ENCODE data around the gene AAGAB.

AAGAB gene

GRCh38 chr15:67185621-67186225, 68.7 kb downstream of the AAGAB start:
- Histone ChIP-seq H3K27me3 (ENCODE audit: control insufficient read depth in 5 of 5, insufficient read depth in 4 of 5, low read length in 5 of 5) (no peaks in the 10 kb centered on the region), H3K27ac (ENCODE audit: low read depth, low read length) (peak overlapping the region; percentile 96), H3K9me3 (ENCODE audit: control insufficient read depth in 5 of 5, low read length in 5 of 5) (no peaks in the 10 kb centered on the region), H3K9ac (ENCODE audit: low read length in 5 of 5) (peak overlapping the region in 1 of 5 donors; percentile 12), H3K4me3 (ENCODE audit: low read depth in 1 of 5, low read length in 5 of 5) (no peak overlapping the region), H3K36me3 (ENCODE audit: control insufficient read depth in 5 of 5, insufficient read depth in 5 of 5, low read length in 5 of 5) (peaks cover 2 to 57% (median 47%) of the 10 kb centered on the region in 5 donors), H3K4me1 (ENCODE audit: control insufficient read depth in 5 of 5, insufficient read depth in 5 of 5, low read length in 5 of 5) (peaks cover 21 to 75% (median 54%) of the 10 kb centered on the region in 5 donors)

- no peaks in the 10 kb centered on the region for H3K9me3 ChIP-seq (ENCODE audit: control insufficient read depth in 5 of 5, low read length in 5 of 5)
- peaks cover 2 to 57% (median 40%) of the 10 kb centered on the region in 5 donors for H3K36me3 ChIP-seq (ENCODE audit: control insufficient read depth in 5 of 5, insufficient read depth in 5 of 5, low read length in 5 of 5)
- H3K27me3 ChIP-seq (ENCODE audit: control insufficient read depth in 5 of 5, insufficient read depth in 4 of 5, low read length in 5 of 5): no peaks in the 10 kb centered on the region
- peaks cover 21 to 69% (median 50%) of the 10 kb centered on the region in 5 donors for H3K4me1 ChIP-seq (ENCODE audit: control insufficient read depth in 5 of 5, insufficient read depth in 5 of 5, low read length in 5 of 5)
- H3K27ac ChIP-seq (ENCODE audit: low read depth, low read length): no peak overlapping the region
- H3K4me3 ChIP-seq (ENCODE audit: low read depth in 1 of 5, low read length in 5 of 5): no peak overlapping the region
- H3K9ac ChIP-seq (ENCODE audit: low read length in 5 of 5): no peak overlapping the region
Measured at GRCh38 chr15:67185051-67185450, 69.4 kb downstream of the AAGAB start.

DNA sequence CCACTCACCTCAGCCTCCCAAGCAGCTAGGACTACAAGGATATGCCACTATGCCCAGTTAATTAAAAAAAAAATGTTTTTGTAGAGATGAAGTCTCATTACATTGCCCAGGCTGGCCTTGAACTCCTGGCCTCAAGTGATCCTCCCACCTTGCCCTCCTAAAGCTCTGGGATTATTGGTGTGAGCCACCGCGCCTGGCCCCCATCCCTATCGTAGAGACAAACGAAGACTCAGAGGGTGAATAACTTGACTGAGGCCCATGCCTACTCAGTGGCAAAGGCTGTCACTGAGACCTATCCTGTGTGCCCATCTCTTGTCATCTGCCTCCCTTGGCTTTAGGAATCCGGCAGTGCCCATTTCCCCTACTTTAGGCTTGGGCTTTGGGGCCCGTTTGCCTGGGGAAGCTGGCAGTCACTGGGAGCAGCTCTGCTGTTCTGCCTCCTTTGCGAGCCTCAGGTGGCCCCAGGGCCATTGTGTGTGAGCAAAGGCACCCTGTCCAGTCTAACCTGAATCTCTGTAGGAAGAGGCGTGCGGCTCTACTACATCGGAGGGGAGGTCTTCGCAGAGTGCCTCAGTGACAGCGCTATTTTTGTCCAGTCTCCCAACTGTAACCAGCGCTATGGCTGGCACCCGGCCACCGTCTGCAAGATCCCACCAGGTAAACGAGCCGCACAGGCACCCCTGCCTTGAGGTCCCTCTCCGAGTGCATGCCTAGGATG, 70.1 kb downstream of the AAGAB start:
- H3K4me3 ChIP-seq (ENCODE audit: low read depth in 1 of 5, low read length in 5 of 5): no peak overlapping the region

DNA sequence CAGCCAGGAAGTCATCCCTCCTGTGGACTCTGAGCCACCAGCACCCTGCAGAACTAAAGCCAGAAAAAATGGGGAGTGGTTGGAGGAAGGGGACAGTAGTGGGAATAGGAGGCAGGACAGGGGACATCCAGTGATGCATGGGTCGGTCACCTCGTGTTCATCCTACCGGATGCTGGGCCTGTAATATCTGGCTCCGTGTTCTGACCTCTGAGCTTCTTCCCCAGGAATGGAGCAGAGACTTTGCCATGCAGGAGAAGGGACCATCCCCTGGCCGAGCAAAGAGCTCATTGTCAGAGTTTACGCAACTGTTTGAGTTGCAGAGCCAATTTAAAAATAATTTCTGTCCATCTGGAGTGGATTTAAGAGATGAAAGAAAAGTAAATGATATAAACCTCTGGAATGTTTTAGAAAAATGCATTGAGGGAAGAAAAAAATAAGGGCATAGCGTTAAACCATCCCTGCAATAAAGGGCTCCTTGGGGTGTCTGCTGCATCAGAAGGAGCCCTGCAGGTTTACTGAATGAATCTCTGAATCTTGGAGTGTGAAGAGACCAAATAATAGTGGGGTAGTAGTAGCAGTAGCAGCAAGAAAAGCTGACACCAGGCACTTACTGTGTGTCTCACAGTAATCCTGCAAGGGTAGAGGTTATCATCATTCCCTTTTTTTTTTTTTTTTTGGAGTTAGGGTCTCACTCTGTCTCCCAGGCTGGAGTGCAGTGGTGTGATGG, 70.9 kb downstream of the AAGAB start:
- Histone ChIP-seq H3K36me3 (ENCODE audit: control insufficient read depth in 5 of 5, insufficient read depth in 5 of 5, low read length in 5 of 5) (peaks cover 2 to 61% (median 43%) of the 10 kb centered on the region in 5 donors), H3K27ac (ENCODE audit: low read depth, low read length) (no peak overlapping the region), H3K9ac (ENCODE audit: low read length in 5 of 5) (no peak overlapping the region), H3K4me1 (ENCODE audit: control insufficient read depth in 5 of 5, insufficient read depth in 5 of 5, low read length in 5 of 5) (peaks cover 13 to 56% (median 38%) of the 10 kb centered on the region in 5 donors), H3K4me3 (ENCODE audit: low read depth in 1 of 5, low read length in 5 of 5) (no peak overlapping the region), H3K9me3 (ENCODE audit: control insufficient read depth in 5 of 5, low read length in 5 of 5) (no peaks in the 10 kb centered on the region), H3K27me3 (ENCODE audit: control insufficient read depth in 5 of 5, insufficient read depth in 4 of 5, low read length in 5 of 5) (no peaks in the 10 kb centered on the region)

More for the DNA sequence above, 70.1 kb downstream of the AAGAB start:
- Histone ChIP-seq H3K36me3 (ENCODE audit: control insufficient read depth in 5 of 5, insufficient read depth in 5 of 5, low read length in 5 of 5) (peaks cover 2 to 57% (median 41%) of the 10 kb centered on the region in 5 donors), H3K9ac (ENCODE audit: low read length in 5 of 5) (no peak overlapping the region), H3K9me3 (ENCODE audit: control insufficient read depth in 5 of 5, low read length in 5 of 5) (no peaks in the 10 kb centered on the region), H3K27ac (ENCODE audit: low read depth, low read length) (no peak overlapping the region), H3K4me1 (ENCODE audit: control insufficient read depth in 5 of 5, insufficient read depth in 5 of 5, low read length in 5 of 5) (peaks cover 18 to 62% (median 45%) of the 10 kb centered on the region in 5 donors), H3K27me3 (ENCODE audit: control insufficient read depth in 5 of 5, insufficient read depth in 4 of 5, low read length in 5 of 5) (no peaks in the 10 kb centered on the region)

GRCh38 chr15:67181221-67181639, 73.2 kb downstream of the AAGAB start:
- H3K27ac ChIP-seq (ENCODE audit: low read depth, low read length): no peak overlapping the region
- H3K9ac ChIP-seq (ENCODE audit: low read length in 5 of 5): no peak overlapping the region
- no peaks in the 10 kb centered on the region for H3K9me3 ChIP-seq (ENCODE audit: control insufficient read depth in 5 of 5, low read length in 5 of 5)
- H3K4me1 ChIP-seq (ENCODE audit: control insufficient read depth in 5 of 5, insufficient read depth in 5 of 5, low read length in 5 of 5): peaks cover 12 to 53% (median 29%) of the 10 kb centered on the region in 5 donors
- no peak overlapping the region for H3K4me3 ChIP-seq (ENCODE audit: low read depth in 1 of 5, low read length in 5 of 5)
- no peaks in the 10 kb centered on the region for H3K27me3 ChIP-seq (ENCODE audit: control insufficient read depth in 5 of 5, insufficient read depth in 4 of 5, low read length in 5 of 5)
- peaks cover 2 to 59% (median 39%) of the 10 kb centered on the region in 5 donors for H3K36me3 ChIP-seq (ENCODE audit: control insufficient read depth in 5 of 5, insufficient read depth in 5 of 5, low read length in 5 of 5)

DNA sequence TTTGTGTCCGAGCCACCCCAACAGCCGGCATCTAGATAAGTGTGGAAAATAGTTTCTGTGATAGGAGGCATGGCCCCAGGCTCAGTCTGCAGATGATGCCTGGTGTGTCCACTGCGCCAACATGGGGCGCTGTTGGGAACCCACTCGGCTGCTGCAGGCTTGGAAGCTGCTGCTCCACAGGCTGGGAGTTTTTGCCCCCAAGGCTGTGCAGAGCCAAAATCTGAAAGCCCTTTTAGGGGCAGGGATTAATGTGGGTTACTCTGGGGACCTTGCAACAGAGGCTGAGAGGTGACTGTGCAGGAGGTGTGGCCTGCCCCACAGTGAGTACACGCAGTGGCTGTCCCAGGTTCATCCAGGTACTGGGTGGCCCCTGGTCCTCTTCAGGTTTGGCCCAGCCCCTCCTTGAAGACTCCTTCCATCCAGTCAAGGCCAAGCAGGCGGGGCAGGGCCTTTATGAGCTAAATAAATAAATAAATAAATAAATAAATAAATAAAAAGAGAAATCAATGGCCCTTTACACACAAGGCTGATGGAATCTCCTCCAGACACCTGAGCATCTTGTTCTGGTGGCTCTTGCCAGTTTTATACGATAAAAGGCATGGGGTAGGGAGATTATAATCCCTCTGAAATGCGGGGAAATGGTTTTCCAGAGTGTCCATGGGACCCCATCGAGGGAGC, 73.8 kb downstream of the AAGAB start:
- Histone ChIP-seq H3K4me3 (ENCODE audit: low read depth in 1 of 5, low read length in 5 of 5) (no peak overlapping the region), H3K27ac (ENCODE audit: low read depth, low read length) (no peak overlapping the region), H3K9me3 (ENCODE audit: control insufficient read depth in 5 of 5, low read length in 5 of 5) (no peaks in the 10 kb centered on the region), H3K27me3 (ENCODE audit: control insufficient read depth in 5 of 5, insufficient read depth in 4 of 5, low read length in 5 of 5) (no peaks in the 10 kb centered on the region), H3K4me1 (ENCODE audit: control insufficient read depth in 5 of 5, insufficient read depth in 5 of 5, low read length in 5 of 5) (peaks cover 10 to 53% (median 29%) of the 10 kb centered on the region in 5 donors), H3K36me3 (ENCODE audit: control insufficient read depth in 5 of 5, insufficient read depth in 5 of 5, low read length in 5 of 5) (peaks cover 2 to 62% (median 38%) of the 10 kb centered on the region in 5 donors), H3K9ac (ENCODE audit: low read length in 5 of 5) (no peak overlapping the region)

- H3K4me3 ChIP-seq (ENCODE audit: low read depth in 1 of 5, low read length in 5 of 5): no peak overlapping the region
- no peaks in the 10 kb centered on the region for H3K9me3 ChIP-seq (ENCODE audit: control insufficient read depth in 5 of 5, low read length in 5 of 5)
- H3K27ac ChIP-seq (ENCODE audit: low read depth, low read length): no peak overlapping the region
- no peak overlapping the region for H3K9ac ChIP-seq (ENCODE audit: low read length in 5 of 5)
- H3K27me3 ChIP-seq (ENCODE audit: control insufficient read depth in 5 of 5, insufficient read depth in 4 of 5, low read length in 5 of 5): no peaks in the 10 kb centered on the region
- peaks cover 8 to 53% (median 29%) of the 10 kb centered on the region in 5 donors for H3K4me1 ChIP-seq (ENCODE audit: control insufficient read depth in 5 of 5, insufficient read depth in 5 of 5, low read length in 5 of 5)
- peaks cover 2 to 59% (median 36%) of the 10 kb centered on the region in 5 donors for H3K36me3 ChIP-seq (ENCODE audit: control insufficient read depth in 5 of 5, insufficient read depth in 5 of 5, low read length in 5 of 5)
Measured at GRCh38 chr15:67180035-67180434, 74.4 kb downstream of the AAGAB start.

GRCh38 chr15:67179411-67179995, 75.0 kb downstream of the AAGAB start:
- H3K9me3 ChIP-seq (ENCODE audit: control insufficient read depth in 5 of 5, low read length in 5 of 5): no peaks in the 10 kb centered on the region
- H3K27ac ChIP-seq (ENCODE audit: low read depth, low read length): no peak overlapping the region
- peaks cover 2 to 58% (median 35%) of the 10 kb centered on the region in 5 donors for H3K36me3 ChIP-seq (ENCODE audit: control insufficient read depth in 5 of 5, insufficient read depth in 5 of 5, low read length in 5 of 5)
- peaks cover 8 to 49% (median 30%) of the 10 kb centered on the region in 5 donors for H3K4me1 ChIP-seq (ENCODE audit: control insufficient read depth in 5 of 5, insufficient read depth in 5 of 5, low read length in 5 of 5)
- no peak overlapping the region for H3K4me3 ChIP-seq (ENCODE audit: low read depth in 1 of 5, low read length in 5 of 5)
- no peaks in the 10 kb centered on the region for H3K27me3 ChIP-seq (ENCODE audit: control insufficient read depth in 5 of 5, insufficient read depth in 4 of 5, low read length in 5 of 5)
- H3K9ac ChIP-seq (ENCODE audit: low read length in 5 of 5): no peak overlapping the region

- H3K27ac ChIP-seq (ENCODE audit: low read depth, low read length): no peak overlapping the region
Measured at GRCh38 chr15:67178569-67179210, 75.8 kb downstream of the AAGAB start.

More at GRCh38 chr15:67178569-67179210, 75.8 kb downstream of the AAGAB start:
- H3K27me3 ChIP-seq (ENCODE audit: control insufficient read depth in 5 of 5, insufficient read depth in 4 of 5, low read length in 5 of 5): no peaks in the 10 kb centered on the region
- no peak overlapping the region for H3K4me3 ChIP-seq (ENCODE audit: low read depth in 1 of 5, low read length in 5 of 5)
- no peak overlapping the region for H3K9ac ChIP-seq (ENCODE audit: low read length in 5 of 5)
- no peaks in the 10 kb centered on the region for H3K9me3 ChIP-seq (ENCODE audit: control insufficient read depth in 5 of 5, low read length in 5 of 5)
- peaks cover 6 to 41% (median 27%) of the 10 kb centered on the region in 5 donors for H3K4me1 ChIP-seq (ENCODE audit: control insufficient read depth in 5 of 5, insufficient read depth in 5 of 5, low read length in 5 of 5)
- H3K36me3 ChIP-seq (ENCODE audit: control insufficient read depth in 5 of 5, insufficient read depth in 5 of 5, low read length in 5 of 5): peaks cover 2 to 59% (median 40%) of the 10 kb centered on the region in 5 donors

Data from subcutaneous abdominal adipose tissue (tissue), 5 donors.